Muscle of back (tissue), 11 donors: ENCODE results near the gene SLC25A21. TPM values are rescaled to one million over a fixed set of nuclear protein-coding genes. Genes with fewer than 3 reads are reported as not detected.
"Not testable (repeated sequence)": the region's sequence is repeated elsewhere in the genome, so short reads cannot be mapped to it uniquely, and the experiment has no call there.

ENCODE experiments used
- DNase-seq, 3 donors: peaks; one replicate each; pipeline versions ENCODE4 v3.0.0 to v3.0.0-alpha.2; 2013
- polyA plus RNA-seq, 10 donors: library from polyadenylated mRNA; unstranded; fragments of 120-200 nt; gene quantifications; one replicate each; pipeline ENCODE4 v1.2.1, GENCODE V29; 2013; ENCODE audit not compliant: insufficient read length in 10 of 10

Gene SLC25A21
- polyA plus RNA-seq, 10 donors = 1.3 to 2.2 (median 1.6) TPM

- no peak for DNase-seq
Measured at GRCh38 chr14:36944307-36945010, 227.9 kb downstream of the SLC25A21 start.

- DNase-seq = no peak
Measured at GRCh38 chr14:36942522-36943245, 229.7 kb downstream of the SLC25A21 start.

- peak; percentile 49 to 80 (median 75) for DNase-seq
Measured at GRCh38 chr14:36941783-36942521, 230.5 kb downstream of the SLC25A21 start.

GRCh38 chr14:36940476-36940875 is 231.9 kb downstream of the SLC25A21 start:
- DNase-seq = no peak

- no peak for DNase-seq
Measured at GRCh38 chr14:36939265-36939664, 233.1 kb downstream of the SLC25A21 start.

- no peak for DNase-seq
Measured at GRCh38 chr14:36938678-36939077, 233.7 kb downstream of the SLC25A21 start.

- no peak for DNase-seq
Measured at GRCh38 chr14:36935976-36936678, 236.3 kb downstream of the SLC25A21 start.

GRCh38 chr14:36934304-36934703 is 238.1 kb downstream of the SLC25A21 start:
- no peak for DNase-seq

GRCh38 chr14:36931791-36932190 is 240.6 kb downstream of the SLC25A21 start:
- no peak for DNase-seq

GRCh38 chr14:36928432-36928831 is 244.0 kb downstream of the SLC25A21 start:
- DNase-seq = no peak

- no peak for DNase-seq
Measured at GRCh38 chr14:36925094-36925493, 247.3 kb downstream of the SLC25A21 start.

- no peak for DNase-seq
Measured at GRCh38 chr14:36916668-36917067, 255.7 kb downstream of the SLC25A21 start.

- DNase-seq = peak in 2 of 3 donors; percentile 12 to 15
Measured at GRCh38 chr14:36915081-36915480, 257.3 kb downstream of the SLC25A21 start.

- no peak for DNase-seq
Measured at GRCh38 chr14:36910578-36910977, 261.8 kb downstream of the SLC25A21 start.

GRCh38 chr14:36905272-36905888 is 267.0 kb downstream of the SLC25A21 start:
- no peak for DNase-seq

GRCh38 chr14:36901861-36902260 is 270.5 kb downstream of the SLC25A21 start:
- DNase-seq = peak in 1 of 3 donors; percentile 32

GRCh38 chr14:36900846-36901245 is 271.6 kb downstream of the SLC25A21 start:
- peak in 2 of 3 donors; percentile 13 to 66 for DNase-seq

GRCh38 chr14:36896300-36896699 is 276.1 kb downstream of the SLC25A21 start:
- not testable (repeated sequence) for DNase-seq

GRCh38 chr14:36884049-36884448 is 288.4 kb downstream of the SLC25A21 start:
- no peak for DNase-seq

- no peak for DNase-seq
Measured at GRCh38 chr14:36880276-36880675, 292.1 kb downstream of the SLC25A21 start.

- DNase-seq = no peak
Measured at GRCh38 chr14:36879558-36879957, 292.8 kb downstream of the SLC25A21 start.
